Peyer's patch (tissue), 4 donors: Measurements from ENCODE around the gene BLMH.

ENCODE experiments used
- CTCF ChIP-seq, 6 experiments: fragments of 450-650 bp in 4 of 6; fragments of 200-600 bp in 2 of 6; sonication (generic) in 1 of 6; IDR thresholded peaks; one replicate each; pipeline ENCODE4 v1.5.1; 2017 to 2019; ENCODE audit warnings: antibody characterized with exemption in 6 of 6, mild to moderate bottlenecking in 3 of 6, moderate library complexity in 1 of 6
- POLR2A ChIP-seq, 2 donors: fragments of 450-650 bp; IDR thresholded peaks; one replicate each; pipeline ENCODE4 v1.5.1; 2017; ENCODE audit warnings: antibody characterized with exemption in 2 of 2, mild to moderate bottlenecking in 2 of 2, moderate library complexity in 2 of 2

DNA sequence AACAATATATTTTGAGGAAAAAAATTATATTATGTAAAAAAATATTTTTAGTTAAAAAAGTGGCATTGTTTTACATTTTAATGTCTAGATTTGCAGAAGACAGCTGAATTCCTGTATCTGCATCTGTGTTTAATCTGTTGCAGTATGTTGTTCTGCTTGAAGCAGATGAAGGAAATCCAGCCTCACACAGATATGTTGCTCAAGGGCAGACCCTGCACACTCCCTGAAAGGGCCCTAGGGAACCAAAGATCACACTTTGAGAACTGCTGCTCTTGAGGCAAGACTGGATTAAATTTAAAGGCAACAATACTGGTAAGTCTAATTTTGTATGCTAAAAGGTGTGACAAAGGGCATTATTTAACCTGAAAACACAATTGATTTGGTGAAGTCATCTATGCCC is 39.8 kb downstream of the BLMH start:
- TF ChIP-seq CTCF (IDR thresholded peaks at IDR 0.05) (no peak), POLR2A (IDR thresholded peaks at IDR 0.05) (no peak)
